ENCODE measurements around the gene RHBDL2.

Gene RHBDL2

GRCh38 chr1:38875811-38876210 lies 65.8 kb downstream of the RHBDL2 start:
- WGBS, 2 experiments (ENCODE audit: insufficient coverage in 2 of 2): 100% methylated on average over 1 of the region's 2 CpGs
- no peaks in the 10 kb centered on the region for H3K9me3 ChIP-seq (ENCODE audit: control insufficient read depth, low read length)
- no peak overlapping the region for H3K27ac ChIP-seq (ENCODE audit: low read depth, low read length, severe bottlenecking)
- no peaks in the 10 kb centered on the region for H3K36me3 ChIP-seq (ENCODE audit: control insufficient read depth, insufficient read depth, low read length)
- H3K4me3 ChIP-seq (ENCODE audit: extremely low read depth, insufficient read depth, low read length, poor library complexity, severe bottlenecking): no peak overlapping the region
- H3K4me1 ChIP-seq (ENCODE audit: control insufficient read depth, insufficient read depth, low read length, poor library complexity, severe bottlenecking): peaks cover 4% of the 10 kb centered on the region

DNA sequence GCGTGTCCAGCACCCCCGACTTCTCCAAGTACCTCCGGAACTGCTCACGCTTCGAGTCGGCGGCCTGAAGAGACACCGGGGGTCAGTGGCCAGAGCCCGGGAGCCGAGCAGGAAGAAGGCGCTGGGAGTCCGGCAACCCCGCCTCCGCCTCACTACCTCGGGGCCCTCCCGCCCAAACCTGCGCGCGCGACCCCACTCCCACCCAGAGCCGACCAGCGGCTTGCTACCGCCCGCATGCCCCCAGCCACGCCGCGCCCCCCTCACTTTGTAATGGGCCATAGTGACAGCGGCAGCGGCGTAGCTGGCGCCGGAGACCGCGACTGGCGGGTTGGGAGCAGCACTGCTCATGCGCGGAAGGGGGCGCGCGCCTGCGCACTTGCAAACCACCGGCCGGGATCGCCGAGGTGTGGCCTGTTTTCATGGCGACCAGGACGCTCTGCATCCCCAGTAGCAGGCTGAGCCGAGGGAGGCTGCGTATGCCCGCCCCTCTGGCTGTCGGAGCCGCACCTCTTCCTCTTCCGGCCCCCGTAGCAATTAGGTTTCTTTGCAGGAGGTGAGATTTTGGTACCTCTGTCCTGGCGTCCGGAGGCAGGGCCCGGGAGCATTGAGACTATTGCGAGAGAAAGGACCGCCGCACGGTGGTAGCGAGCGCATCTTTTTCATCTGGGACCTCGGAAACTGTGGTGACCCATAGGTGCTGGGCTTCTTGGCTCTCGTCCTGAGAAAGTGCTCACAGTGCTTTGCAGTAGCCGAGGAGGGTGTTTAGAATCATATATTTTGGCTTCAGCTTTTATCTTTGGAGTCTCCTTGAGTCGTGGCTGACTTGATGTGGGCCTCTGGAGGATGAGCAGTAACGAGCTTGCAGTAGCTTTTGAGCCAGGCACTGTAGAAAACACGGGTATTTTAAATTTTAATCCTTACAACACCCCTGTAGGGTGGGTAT lies 68.3 kb downstream of the RHBDL2 start, which contains the start of gene MYCBP:
MYCBP (minus strand) TSS at position 322 of the 943 bp plus-strand sequence; CDS start at position 279, 43 bp downstream.
- WGBS, 2 experiments (ENCODE audit: insufficient coverage in 2 of 2): 0% methylated on average over 60 to 61 of the region's 69 CpGs
- Histone ChIP-seq H3K4me3 (ENCODE audit: extremely low read depth, insufficient read depth, low read length, poor library complexity, severe bottlenecking) (peak within 1 kb of the TSS; percentile 82), H3K4me1 (ENCODE audit: control insufficient read depth, insufficient read depth, low read length, poor library complexity, severe bottlenecking) (peaks cover 4% of the 10 kb centered on the region), H3K9me3 (ENCODE audit: control insufficient read depth, low read length) (no peaks in the 10 kb centered on the region), H3K27ac (ENCODE audit: low read depth, low read length, severe bottlenecking) (peak within 1 kb of the TSS; percentile 7), H3K36me3 (ENCODE audit: control insufficient read depth, insufficient read depth, low read length) (peaks cover 3% of the 10 kb centered on the region)

- Histone ChIP-seq H3K27ac (ENCODE audit: low read depth, low read length, severe bottlenecking) (no peak overlapping the region), H3K4me3 (ENCODE audit: extremely low read depth, insufficient read depth, low read length, poor library complexity, severe bottlenecking) (peak overlapping the region; percentile 82), H3K4me1 (ENCODE audit: control insufficient read depth, insufficient read depth, low read length, poor library complexity, severe bottlenecking) (peaks cover 4% of the 10 kb centered on the region), H3K9me3 (ENCODE audit: control insufficient read depth, low read length) (no peaks in the 10 kb centered on the region), H3K36me3 (ENCODE audit: control insufficient read depth, insufficient read depth, low read length) (peaks cover 5% of the 10 kb centered on the region)
- WGBS, 2 experiments (ENCODE audit: insufficient coverage in 2 of 2): 2 to 4% methylated on average over 11 to 23 of the region's 25 CpGs
Observed at GRCh38 chr1:38872401-38873026, 69.1 kb downstream of the RHBDL2 start.

DNA sequence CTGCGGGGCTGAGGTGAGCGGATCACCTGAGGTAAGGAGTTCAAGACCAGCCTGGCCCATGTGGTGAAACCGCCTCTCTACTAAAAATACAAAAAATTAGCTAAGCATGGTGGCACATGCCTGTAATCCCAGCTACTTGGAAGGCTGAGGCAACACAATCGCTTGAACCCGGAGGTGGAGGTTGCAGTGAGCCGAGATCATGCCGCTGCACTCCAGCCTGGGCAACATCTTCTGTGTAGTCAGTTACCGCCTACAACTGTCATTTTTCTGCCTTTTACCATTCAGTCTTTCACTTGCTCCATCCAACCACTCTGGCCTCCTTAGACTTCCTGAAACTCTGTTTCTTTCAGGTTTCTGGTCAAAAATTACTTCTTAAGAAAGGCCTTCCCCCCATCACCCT lies 70.6 kb downstream of the RHBDL2 start:
- Histone ChIP-seq H3K27ac (ENCODE audit: low read depth, low read length, severe bottlenecking) (no peak overlapping the region), H3K4me1 (ENCODE audit: control insufficient read depth, insufficient read depth, low read length, poor library complexity, severe bottlenecking) (peaks cover 4% of the 10 kb centered on the region), H3K9me3 (ENCODE audit: control insufficient read depth, low read length) (no peaks in the 10 kb centered on the region), H3K36me3 (ENCODE audit: control insufficient read depth, insufficient read depth, low read length) (peaks cover 16% of the 10 kb centered on the region), H3K4me3 (ENCODE audit: extremely low read depth, insufficient read depth, low read length, poor library complexity, severe bottlenecking) (no peak overlapping the region)
- 94 to 97% methylated on average over 5 to 7 of the region's 8 CpGs for WGBS, 2 experiments (ENCODE audit: insufficient coverage in 2 of 2)

DNA sequence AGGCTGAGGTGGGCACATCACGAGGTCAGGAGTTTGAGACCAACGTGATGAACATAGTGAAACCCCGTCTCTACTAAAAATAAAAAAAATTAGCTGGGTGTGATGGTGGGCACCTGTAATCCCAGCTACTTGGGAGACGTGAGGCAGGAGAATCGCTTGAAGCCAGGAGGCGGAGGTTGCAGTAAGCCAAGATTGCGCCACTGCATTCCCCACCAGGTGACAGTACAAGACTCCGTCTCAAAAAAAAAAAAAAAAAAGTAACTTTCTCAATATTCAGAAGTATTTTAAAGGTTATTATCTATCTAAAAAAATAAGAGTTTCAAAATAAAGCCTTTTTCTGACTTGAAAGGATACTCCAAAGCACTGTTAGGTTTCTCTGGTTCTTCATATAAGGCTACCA lies 74.4 kb downstream of the RHBDL2 start:
- Histone ChIP-seq H3K4me3 (ENCODE audit: extremely low read depth, insufficient read depth, low read length, poor library complexity, severe bottlenecking) (no peak overlapping the region), H3K36me3 (ENCODE audit: control insufficient read depth, insufficient read depth, low read length) (peaks cover 37% of the 10 kb centered on the region), H3K27ac (ENCODE audit: low read depth, low read length, severe bottlenecking) (no peak overlapping the region), H3K9me3 (ENCODE audit: control insufficient read depth, low read length) (no peaks in the 10 kb centered on the region), H3K4me1 (ENCODE audit: control insufficient read depth, insufficient read depth, low read length, poor library complexity, severe bottlenecking) (no peaks in the 10 kb centered on the region)
- 87 to 90% methylated on average over 2 to 5 of the region's 8 CpGs for WGBS, 2 experiments (ENCODE audit: insufficient coverage in 2 of 2)

GRCh38 chr1:38865112-38865715 lies 76.4 kb downstream of the RHBDL2 start:
- WGBS, 2 experiments (ENCODE audit: insufficient coverage in 2 of 2): 79 to 81% methylated on average over 2 to 3 of the region's 4 CpGs
- Histone ChIP-seq H3K4me3 (ENCODE audit: extremely low read depth, insufficient read depth, low read length, poor library complexity, severe bottlenecking) (no peak overlapping the region), H3K9me3 (ENCODE audit: control insufficient read depth, low read length) (no peaks in the 10 kb centered on the region), H3K27ac (ENCODE audit: low read depth, low read length, severe bottlenecking) (no peak overlapping the region), H3K36me3 (ENCODE audit: control insufficient read depth, insufficient read depth, low read length) (peaks cover 36% of the 10 kb centered on the region), H3K4me1 (ENCODE audit: control insufficient read depth, insufficient read depth, low read length, poor library complexity, severe bottlenecking) (no peaks in the 10 kb centered on the region)

- H3K9me3 ChIP-seq (ENCODE audit: control insufficient read depth, low read length): no peaks in the 10 kb centered on the region
- peaks cover 30% of the 10 kb centered on the region for H3K36me3 ChIP-seq (ENCODE audit: control insufficient read depth, insufficient read depth, low read length)
- WGBS, 2 experiments (ENCODE audit: insufficient coverage in 2 of 2): 11 to 25% methylated on average over 3 to 4 of the region's 6 CpGs
- no peak overlapping the region for H3K27ac ChIP-seq (ENCODE audit: low read depth, low read length, severe bottlenecking)
- peak overlapping the region; percentile 77 for H3K4me3 ChIP-seq (ENCODE audit: extremely low read depth, insufficient read depth, low read length, poor library complexity, severe bottlenecking)
- no peaks in the 10 kb centered on the region for H3K4me1 ChIP-seq (ENCODE audit: control insufficient read depth, insufficient read depth, low read length, poor library complexity, severe bottlenecking)
Observed at GRCh38 chr1:38860454-38860795, 81.2 kb downstream of the RHBDL2 start.

DNA sequence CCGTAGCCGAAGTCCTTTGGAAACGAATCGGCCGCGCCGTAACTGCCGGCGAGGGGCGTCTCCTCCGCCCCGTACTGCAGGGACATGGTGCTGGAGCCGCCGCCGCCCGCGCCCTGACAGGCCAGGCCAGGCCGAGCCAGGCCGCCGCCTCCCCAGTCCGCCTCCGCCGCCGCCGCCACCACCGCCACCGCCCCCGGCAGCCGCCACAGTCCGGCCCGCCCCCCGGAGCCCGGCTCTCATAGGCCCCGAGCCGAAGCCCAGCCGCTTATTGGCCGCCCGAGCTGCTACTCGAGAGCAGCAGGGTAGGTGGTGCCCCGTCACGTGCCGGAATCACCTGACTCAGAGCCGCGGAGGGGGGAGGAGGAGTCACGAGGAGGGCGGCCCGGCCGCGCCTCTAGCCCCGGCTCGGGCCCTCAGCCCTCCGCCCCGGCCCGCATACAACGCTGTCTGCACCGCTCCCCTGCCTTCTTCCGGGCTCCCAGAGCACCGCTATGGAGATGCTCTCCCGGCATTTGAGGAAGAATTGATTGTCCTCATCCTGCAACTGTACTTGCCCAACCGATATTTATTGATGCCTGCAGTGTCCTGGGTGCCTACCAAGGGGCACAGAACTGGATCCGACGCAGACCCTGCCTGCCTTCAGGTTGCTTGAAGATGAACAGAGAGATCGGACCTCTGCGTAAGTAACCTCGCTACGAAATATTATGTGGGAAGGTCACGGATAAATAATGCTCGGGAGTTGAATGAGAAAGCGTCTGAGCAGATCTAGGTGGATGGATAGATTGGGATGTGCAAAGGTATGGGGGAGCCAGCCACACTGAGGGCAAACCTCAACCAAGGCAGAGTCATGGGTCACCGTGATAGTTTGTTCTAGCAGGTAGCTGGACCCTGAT lies 81.8 kb downstream of the RHBDL2 start, which contains the start of gene RRAGC:
RRAGC (minus strand) TSS at position 212 of the 893 bp plus-strand sequence; CDS start at position 86, 126 bp downstream.
- Histone ChIP-seq H3K4me1 (ENCODE audit: control insufficient read depth, insufficient read depth, low read length, poor library complexity, severe bottlenecking) (no peaks in the 10 kb centered on the region), H3K4me3 (ENCODE audit: extremely low read depth, insufficient read depth, low read length, poor library complexity, severe bottlenecking) (peak within 1 kb of the TSS; percentile 85), H3K36me3 (ENCODE audit: control insufficient read depth, insufficient read depth, low read length) (peaks cover 31% of the 10 kb centered on the region), H3K27ac (ENCODE audit: low read depth, low read length, severe bottlenecking) (peak within 1 kb of the TSS; percentile 19), H3K9me3 (ENCODE audit: control insufficient read depth, low read length) (no peaks in the 10 kb centered on the region)
- 1% methylated on average over 32 to 49 of the region's 70 CpGs for WGBS, 2 experiments (ENCODE audit: insufficient coverage in 2 of 2)

DNA sequence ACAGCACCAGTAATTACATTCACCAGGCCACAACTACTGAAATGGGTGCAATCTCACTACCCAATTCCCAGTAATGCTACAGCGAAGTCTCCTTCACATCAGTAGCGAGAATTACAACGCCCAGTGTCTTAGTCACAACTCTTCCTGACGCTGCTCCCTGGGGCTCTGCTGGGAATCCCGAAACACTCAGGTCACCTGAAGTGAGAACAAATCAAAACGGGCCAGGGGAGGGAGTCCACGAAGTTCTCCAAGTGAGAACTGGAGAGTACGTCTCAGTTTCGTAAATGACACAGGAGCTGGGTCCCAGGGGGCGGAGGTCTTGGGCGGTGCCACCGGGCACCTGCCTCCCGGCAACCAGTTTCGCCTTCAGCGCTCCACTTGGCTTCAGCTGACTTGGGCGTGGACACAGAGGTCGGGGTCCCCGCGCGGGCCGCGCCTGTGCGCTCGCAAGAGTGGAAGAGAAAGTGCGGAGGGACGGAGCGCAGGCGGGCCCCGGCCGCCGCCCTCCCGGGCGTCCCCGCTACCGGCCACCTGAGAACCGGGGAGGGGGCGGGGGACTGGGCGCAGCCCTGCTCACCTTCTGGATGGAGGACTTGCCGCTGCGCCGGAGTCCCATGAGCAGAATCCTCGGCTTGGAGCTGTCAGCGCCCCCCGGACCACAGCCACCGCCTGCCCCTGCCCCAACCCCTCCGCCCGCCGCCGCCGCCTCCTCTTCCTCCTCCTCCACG lies 82.6 kb downstream of the RHBDL2 start:
- peaks cover 34% of the 10 kb centered on the region for H3K36me3 ChIP-seq (ENCODE audit: control insufficient read depth, insufficient read depth, low read length)
- no peaks in the 10 kb centered on the region for H3K4me1 ChIP-seq (ENCODE audit: control insufficient read depth, insufficient read depth, low read length, poor library complexity, severe bottlenecking)
- H3K4me3 ChIP-seq (ENCODE audit: extremely low read depth, insufficient read depth, low read length, poor library complexity, severe bottlenecking): peak overlapping the region; percentile 85
- WGBS, 2 experiments (ENCODE audit: insufficient coverage in 2 of 2): 1 to 3% methylated on average over 25 to 38 of the region's 51 CpGs
- H3K27ac ChIP-seq (ENCODE audit: low read depth, low read length, severe bottlenecking): peak overlapping the region; percentile 19
- no peaks in the 10 kb centered on the region for H3K9me3 ChIP-seq (ENCODE audit: control insufficient read depth, low read length)

Measured in mesodermal cell (in vitro differentiated cells).